GM12878 (cell line): ENCODE data around the gene SHISA4.

Experiments used
- NRF1 ChIP-seq: conservative IDR thresholded peaks from 2 replicates; pipeline ENCODE4 v1.6.1; 2011; ENCODE audit warnings: mild to moderate bottlenecking, low read depth, low read length, improper control_type of control experiment
- POLR2A ChIP-seq: IDR thresholded peaks from 2 replicates; pipeline ENCODE4 v1.6.1; 2011; ENCODE audit warnings: low read depth, mild to moderate bottlenecking, low read length
- TF ChIP-seq, protein P1 (sequence below): IDR thresholded peaks from 2 replicates; pipeline ENCODE4 v1.6.1; 2011; ENCODE audit warnings: low read depth, mild to moderate bottlenecking, low read length, moderate library complexity, borderline replicate concordance; ENCODE audit errors: extremely low read depth

GRCh38 chr1:201859424-201859823 is 29.3 kb upstream of the SHISA4 start:
- TF ChIP-seq, protein P1, sequence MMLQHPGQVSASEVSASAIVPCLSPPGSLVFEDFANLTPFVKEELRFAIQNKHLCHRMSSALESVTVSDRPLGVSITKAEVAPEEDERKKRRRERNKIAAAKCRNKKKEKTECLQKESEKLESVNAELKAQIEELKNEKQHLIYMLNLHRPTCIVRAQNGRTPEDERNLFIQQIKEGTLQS = no peak
- TF ChIP-seq POLR2A (no peak), NRF1 (no peak)
